GM19239 (cell line): Measurements from ENCODE around the gene ART4.
A peak's percentile ranks its signal among the peaks of the same experiment; 100 is the strongest.

Experiments used
- DNase-seq: peaks from one replicate; pipeline ENCODE4 v3.0.0; 2011; ENCODE audit warnings: low spot score; ENCODE audit not compliant: insufficient read length
- FAIRE-seq: peaks from 2 replicates; lab custom pipeline; 2011; peaks lifted over from hg19 to GRCh38; lab: Jason Lieb, UNC

Gene ART4

DNA sequence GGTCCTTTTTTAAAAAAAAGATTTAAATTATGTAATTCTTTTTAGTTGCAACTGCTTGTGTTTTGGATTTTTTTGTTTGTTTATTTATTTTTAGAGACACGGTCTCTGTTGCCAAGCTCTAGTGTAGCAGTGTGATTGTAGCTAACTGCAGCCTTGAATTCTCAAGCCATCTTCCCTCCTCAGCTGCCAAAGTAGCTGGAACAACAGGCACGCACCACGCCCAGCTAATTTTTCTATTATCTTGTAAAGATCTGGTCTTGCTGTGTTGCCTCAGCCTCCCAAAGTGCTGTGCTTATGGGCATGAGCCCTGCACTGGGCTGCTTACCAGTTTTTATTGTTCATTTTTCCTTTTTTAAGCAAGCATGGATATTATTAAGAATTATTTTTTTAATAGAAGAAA is 10.6 kb upstream of the ART4 start:
- DNase-seq (no peak), FAIRE-seq (no peak)

DNA sequence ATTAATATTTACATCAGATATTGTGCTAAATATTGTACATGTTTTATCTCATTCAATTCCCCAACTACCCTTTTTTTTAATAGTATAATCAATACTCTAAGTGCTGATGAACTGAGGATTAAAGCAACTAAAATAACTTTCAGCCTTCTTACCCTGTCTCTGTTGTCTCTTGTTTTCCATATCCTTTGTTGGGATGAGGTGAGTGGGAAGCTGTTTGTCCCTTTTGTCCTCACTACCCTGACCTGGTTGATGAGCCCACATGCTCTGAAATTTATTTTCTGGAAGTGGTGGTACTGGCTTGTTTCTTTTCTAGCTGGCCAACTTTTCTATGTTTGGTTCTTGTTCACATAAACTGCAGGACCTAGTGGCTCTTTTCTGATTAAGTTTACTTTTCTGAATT is 9.6 kb upstream of the ART4 start:
- no peak for DNase-seq
- FAIRE-seq: no peak

GRCh38 chr12:14850929-14851663 is 7.8 kb upstream of the ART4 start:
- FAIRE-seq (peak; percentile 53), DNase-seq (no peak)

- no peak for DNase-seq
- FAIRE-seq: no peak
These were observed 6.3 kb upstream of the ART4 start for GRCh38 chr12:14849661-14850060.

- DNase-seq (no peak), FAIRE-seq (no peak)
These were observed 3.7 kb upstream of the ART4 start for GRCh38 chr12:14846876-14847580.

GRCh38 chr12:14846042-14846587 is 2.8 kb upstream of the ART4 start:
- no peak for DNase-seq
- no peak for FAIRE-seq

- peak; percentile 7 for DNase-seq
- peak; percentile 21 for FAIRE-seq
These were observed 2.0 kb upstream of the ART4 start for GRCh38 chr12:14845350-14845750.

DNA sequence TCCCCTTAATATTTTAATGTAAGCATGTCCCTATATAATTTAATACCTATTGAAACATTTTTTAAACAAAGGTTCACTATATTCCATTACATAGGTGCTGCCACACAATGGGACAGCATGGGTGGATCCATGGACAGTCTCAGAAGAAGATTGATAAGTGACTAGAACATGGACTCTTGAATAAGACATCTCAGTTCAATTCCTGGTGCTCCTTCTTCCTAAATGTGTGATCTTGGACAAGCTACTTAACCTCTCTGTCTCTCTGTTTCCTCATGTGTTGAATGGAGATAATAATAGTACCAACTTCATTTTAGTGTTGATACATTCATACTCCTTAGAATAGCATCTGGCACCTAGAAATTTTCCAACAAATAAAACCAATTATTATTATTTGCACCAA is 1.1 kb upstream of the ART4 start:
- DNase-seq (no peak), FAIRE-seq (no peak)

- FAIRE-seq: no peak
- no peak for DNase-seq
These were observed 1.0 kb downstream of the ART4 start for GRCh38 chr12:14842315-14842714.

- DNase-seq (no peak), FAIRE-seq (no peak)
These were observed 1.6 kb downstream of the ART4 start for GRCh38 chr12:14841761-14842160.

DNA sequence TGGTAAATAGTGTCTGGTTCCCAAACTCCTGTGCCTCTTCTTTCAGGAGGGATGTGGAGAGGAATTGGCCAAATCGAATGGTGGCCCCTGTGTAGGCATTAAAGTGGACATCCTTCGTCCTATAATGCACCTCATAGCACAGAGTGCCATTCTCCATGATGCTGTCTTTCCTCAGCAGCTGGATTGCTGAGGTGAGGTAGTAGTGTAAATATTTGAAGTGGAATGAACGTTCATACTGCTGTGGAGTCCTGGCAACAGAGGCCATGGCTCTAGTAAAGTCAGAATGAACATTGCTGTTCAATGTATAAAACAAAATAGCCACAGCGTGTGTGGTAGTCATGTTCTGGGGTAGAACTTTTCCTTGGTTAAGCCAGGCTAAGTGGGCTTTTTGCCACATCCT is 2.7 kb downstream of the ART4 start:
- DNase-seq: no peak
- FAIRE-seq: no peak

GRCh38 chr12:14839262-14839661 is 4.1 kb downstream of the ART4 start:
- no peak for FAIRE-seq
- no peak for DNase-seq

GRCh38 chr12:14836336-14837210 is 6.8 kb downstream of the ART4 start:
- DNase-seq: no peak
- no peak for FAIRE-seq

- FAIRE-seq: no peak
- no peak for DNase-seq
These were observed 8.8 kb downstream of the ART4 start for GRCh38 chr12:14834509-14834908.

DNA sequence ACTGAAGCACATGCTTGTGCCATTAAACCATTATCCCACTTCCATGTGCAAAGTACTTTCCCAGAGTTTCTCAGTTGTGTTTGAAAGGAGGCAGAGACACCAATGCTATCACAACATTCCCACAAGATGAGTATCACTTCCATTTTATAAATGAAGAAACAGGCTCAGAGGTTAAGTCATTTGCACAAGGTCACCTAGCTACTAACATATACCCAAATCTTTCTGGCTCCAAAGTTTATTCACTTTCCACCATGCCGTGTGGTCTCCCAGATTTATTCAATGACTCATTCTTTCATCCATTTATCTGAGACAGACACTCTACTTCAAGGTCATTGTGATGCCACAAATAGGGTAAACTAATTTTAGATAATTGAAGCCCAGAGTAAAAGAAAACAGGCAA is 9.4 kb downstream of the ART4 start:
- FAIRE-seq (no peak), DNase-seq (no peak)

- FAIRE-seq (no peak), DNase-seq (no peak)
These were observed 10.0 kb downstream of the ART4 start for GRCh38 chr12:14833336-14833735.

DNA sequence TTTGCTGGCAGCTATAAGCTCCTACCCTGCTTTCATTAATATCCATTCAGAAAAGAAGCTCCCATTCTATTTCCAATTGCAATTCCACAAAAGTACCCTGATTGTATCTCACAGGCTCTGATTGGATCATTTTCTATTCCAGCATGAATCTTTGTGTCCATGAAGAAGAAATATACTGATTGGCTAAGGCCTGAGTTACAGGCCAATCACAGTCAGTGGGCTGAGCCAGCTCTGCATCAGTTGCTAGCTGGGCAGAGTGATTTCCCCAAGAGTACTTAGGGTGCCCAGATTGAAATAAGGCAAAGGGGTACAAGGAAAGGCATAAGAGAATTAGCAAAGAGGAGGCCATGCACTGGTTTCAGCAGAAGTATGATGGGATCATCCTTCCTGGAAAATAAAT is 14.4 kb downstream of the ART4 start:
- DNase-seq: peak; percentile 4

GRCh38 chr12:14827043-14827442 is 16.3 kb downstream of the ART4 start:
- DNase-seq (no peak), FAIRE-seq (no peak)

More for the DNA sequence above, 14.4 kb downstream of the ART4 start:
- no peak for FAIRE-seq

DNA sequence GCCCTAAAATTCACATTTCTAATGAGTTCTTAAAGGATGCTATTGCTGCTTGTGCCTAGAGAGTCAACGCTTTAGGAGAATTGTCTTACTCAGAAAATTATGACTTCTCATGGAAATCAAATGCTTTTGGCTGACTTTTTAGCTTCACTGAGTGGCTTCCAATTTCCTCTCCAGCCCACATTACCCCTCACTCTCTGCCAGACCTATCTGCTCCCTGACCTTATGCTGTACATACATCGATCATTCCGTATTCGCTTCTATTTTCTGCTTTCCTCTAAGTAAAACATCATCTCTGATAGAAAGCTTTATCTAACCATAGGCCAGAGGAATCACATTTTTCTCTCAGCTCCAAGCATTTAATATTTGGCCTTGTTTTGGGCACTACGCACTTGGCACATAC is 16.8 kb downstream of the ART4 start:
- FAIRE-seq (no peak), DNase-seq (no peak)

- FAIRE-seq: no peak
- no peak for DNase-seq
These were observed 18.1 kb downstream of the ART4 start for GRCh38 chr12:14825256-14825655.
